Uterus (tissue), 2 donors: ENCODE results near the gene EPB42.

ENCODE experiments used
- POLR2A ChIP-seq, 2 donors: fragments of 450-650 bp; IDR thresholded peaks; one replicate each; pipeline ENCODE4 v1.6.1; 2016; ENCODE audit warnings: antibody characterized with exemption in 2 of 2, mild to moderate bottlenecking in 1 of 2, moderate library complexity in 1 of 2
- TF ChIP-seq, protein P1 (sequence below), 4 experiments: fragments of 200-600 bp in 2 of 4; fragments of 450-650 bp in 2 of 4; sonication (generic) in 2 of 4; IDR thresholded peaks; one replicate each; pipeline ENCODE4 v1.5.1; 2016 to 2019; ENCODE audit warnings: antibody characterized with exemption in 4 of 4, mild to moderate bottlenecking in 2 of 4, moderate library complexity in 1 of 4

DNA sequence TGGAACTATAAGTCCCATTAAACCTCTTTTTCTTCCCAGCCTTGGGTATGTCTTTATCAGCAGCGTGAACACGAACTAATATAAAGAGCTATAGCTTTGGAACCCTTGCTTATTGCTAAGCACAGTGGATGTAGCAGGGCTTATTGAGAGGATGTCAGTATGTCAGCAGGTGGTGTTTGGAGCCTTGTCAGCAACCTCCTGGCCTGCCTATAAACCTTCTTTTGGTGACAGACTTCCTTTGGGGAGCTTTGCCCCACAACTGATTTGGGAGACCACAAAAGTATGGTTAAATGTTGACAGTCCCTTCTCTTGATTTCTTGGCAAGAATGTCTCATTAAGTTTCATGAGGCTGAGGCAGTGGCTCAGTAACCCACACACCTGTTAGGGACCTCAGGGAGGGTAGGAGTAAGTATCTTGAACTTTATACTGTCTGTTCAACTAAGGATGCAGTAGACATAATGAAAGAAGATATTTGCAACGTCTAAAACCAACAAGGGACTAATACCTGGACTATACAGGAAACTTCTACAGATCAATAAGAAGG is 20.8 kb downstream of the EPB42 start:
- TF ChIP-seq, protein P1, sequence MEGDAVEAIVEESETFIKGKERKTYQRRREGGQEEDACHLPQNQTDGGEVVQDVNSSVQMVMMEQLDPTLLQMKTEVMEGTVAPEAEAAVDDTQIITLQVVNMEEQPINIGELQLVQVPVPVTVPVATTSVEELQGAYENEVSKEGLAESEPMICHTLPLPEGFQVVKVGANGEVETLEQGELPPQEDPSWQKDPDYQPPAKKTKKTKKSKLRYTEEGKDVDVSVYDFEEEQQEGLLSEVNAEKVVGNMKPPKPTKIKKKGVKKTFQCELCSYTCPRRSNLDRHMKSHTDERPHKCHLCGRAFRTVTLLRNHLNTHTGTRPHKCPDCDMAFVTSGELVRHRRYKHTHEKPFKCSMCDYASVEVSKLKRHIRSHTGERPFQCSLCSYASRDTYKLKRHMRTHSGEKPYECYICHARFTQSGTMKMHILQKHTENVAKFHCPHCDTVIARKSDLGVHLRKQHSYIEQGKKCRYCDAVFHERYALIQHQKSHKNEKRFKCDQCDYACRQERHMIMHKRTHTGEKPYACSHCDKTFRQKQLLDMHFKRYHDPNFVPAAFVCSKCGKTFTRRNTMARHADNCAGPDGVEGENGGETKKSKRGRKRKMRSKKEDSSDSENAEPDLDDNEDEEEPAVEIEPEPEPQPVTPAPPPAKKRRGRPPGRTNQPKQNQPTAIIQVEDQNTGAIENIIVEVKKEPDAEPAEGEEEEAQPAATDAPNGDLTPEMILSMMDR (IDR thresholded peaks at IDR 0.05): no peak
- no peak for TF ChIP-seq POLR2A (IDR thresholded peaks at IDR 0.05)
